ENCODE measurements around the gene KIF23.

Gene KIF23

GRCh38 chr15:69497076-69497475, 82.9 kb downstream of the KIF23 start:
- DNase-seq, result no peak

GRCh38 chr15:69497667-69498066, 83.5 kb downstream of the KIF23 start:
- DNase-seq, result no peak
